GM18517 (cell line): ENCODE measurements around the gene PELO.
A peak's percentile ranks its signal among the peaks of the same experiment; 100 is the strongest.
"Not testable (repeated sequence)": the region's sequence is repeated elsewhere in the genome, so short reads cannot be mapped to it uniquely, and the experiment has no call there.

ENCODE experiments used
- ATAC-seq: cut with Tn5 transposase; IDR thresholded peaks from one replicate; pipeline ENCODE4 v1.9.1; 2021; ENCODE audit warnings: mild to moderate bottlenecking, moderate library complexity; ENCODE audit not compliant: unreplicated experiment

Gene PELO

DNA sequence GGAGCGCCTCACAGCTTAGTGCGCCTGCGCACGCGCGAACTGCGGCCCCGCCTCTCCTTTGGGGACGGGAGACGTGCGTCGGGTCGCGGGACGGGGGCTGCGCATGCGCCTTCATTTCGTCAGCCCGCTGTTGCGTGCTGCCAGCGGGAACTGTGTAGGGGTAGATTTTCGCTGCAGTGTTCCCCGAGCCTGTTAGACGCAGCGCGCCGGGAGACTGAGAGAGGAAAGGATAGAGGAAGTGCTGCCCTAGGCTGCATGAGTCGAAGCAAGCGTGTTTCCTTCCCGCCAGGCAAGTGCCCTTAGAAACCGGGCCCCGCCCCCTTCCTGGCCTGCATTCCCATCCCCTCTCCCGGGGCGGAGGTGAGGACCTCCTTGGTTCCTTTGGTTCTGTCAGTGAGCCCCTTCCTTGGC, 12.3 kb downstream of the PELO start:
- peak; percentile 83 for ATAC-seq

DNA sequence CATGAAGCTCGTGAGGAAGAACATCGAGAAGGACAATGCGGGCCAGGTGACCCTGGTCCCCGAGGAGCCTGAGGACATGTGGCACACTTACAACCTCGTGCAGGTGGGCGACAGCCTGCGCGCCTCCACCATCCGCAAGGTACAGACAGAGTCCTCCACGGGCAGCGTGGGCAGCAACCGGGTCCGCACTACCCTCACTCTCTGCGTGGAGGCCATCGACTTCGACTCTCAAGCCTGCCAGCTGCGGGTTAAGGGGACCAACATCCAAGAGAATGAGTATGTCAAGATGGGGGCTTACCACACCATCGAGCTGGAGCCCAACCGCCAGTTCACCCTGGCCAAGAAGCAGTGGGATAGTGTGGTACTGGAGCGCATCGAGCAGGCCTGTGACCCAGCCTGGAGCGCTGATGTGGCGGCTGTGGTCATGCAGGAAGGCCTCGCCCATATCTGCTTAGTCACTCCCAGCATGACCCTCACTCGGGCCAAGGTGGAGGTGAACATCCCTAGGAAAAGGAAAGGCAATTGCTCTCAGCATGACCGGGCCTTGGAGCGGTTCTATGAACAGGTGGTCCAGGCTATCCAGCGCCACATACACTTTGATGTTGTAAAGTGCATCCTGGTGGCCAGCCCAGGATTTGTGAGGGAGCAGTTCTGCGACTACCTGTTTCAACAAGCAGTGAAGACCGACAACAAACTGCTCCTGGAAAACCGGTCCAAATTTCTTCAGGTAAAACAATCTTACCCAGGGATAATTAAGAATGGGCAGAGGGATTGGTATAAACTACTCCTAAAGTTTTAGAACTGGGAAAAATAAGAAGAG, 12.9 kb downstream of the PELO start:
- ATAC-seq, result peak; percentile 34

DNA sequence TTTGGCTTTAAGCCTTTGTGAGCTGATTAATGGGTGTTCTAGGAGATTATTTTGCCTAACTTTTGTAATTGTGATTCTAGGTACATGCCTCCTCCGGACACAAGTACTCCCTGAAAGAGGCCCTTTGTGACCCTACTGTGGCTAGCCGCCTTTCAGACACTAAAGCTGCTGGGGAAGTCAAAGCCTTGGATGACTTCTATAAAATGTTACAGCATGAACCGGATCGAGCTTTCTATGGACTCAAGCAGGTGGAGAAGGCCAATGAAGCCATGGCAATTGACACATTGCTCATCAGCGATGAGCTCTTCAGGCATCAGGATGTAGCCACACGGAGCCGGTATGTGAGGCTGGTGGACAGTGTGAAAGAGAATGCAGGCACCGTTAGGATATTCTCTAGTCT, 13.6 kb downstream of the PELO start:
- ATAC-seq, result no peak

DNA sequence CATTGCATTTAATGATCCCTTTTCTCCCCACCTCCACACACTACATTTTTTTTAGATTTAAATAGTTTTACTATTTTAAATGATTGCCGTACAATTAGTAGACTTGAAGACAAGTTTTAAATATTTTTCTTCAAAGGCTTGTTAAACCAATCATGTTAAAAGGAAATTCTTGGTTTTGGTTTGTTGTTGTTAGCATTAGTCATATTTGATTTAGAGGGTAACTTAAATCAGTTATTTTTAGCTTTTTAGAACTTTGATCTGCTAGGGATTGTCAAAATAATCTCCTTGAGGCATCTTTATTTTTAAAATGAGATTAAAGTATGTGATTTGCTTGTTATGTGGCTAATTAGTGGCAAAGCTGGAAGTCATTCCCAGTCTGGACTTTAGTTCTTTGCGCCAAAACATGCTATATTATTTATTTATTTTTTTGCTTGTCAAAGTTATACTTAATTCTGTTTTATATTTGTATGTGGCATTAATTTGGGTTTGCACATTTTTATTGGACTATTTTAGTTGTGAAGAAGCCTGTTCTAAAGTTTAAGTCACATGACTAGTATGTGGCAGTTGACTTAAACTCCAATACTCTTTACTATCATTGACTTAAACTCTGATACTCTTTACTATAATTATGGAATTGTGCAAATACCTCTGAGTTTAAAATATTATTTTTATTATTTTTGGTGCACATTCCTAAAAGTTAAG, 14.7 kb downstream of the PELO start:
- ATAC-seq, result no peak

DNA sequence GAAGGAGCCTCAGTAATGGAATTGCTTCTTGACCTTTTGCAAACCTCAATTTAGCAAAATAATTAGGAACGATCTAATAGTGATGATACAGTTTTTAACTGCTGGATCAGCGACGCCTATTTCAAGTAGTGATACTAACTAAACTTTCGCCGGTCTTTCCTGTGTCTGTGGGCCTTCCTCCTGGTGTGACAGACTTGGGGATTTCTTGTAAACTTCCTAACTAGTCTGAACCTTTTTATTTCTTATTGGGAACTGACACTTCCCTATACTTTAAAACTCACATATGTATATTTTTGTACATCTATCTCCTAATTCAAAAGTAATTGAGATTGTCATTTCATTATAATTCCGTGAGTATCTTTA, 15.2 kb downstream of the PELO start:
- ATAC-seq, result no peak

DNA sequence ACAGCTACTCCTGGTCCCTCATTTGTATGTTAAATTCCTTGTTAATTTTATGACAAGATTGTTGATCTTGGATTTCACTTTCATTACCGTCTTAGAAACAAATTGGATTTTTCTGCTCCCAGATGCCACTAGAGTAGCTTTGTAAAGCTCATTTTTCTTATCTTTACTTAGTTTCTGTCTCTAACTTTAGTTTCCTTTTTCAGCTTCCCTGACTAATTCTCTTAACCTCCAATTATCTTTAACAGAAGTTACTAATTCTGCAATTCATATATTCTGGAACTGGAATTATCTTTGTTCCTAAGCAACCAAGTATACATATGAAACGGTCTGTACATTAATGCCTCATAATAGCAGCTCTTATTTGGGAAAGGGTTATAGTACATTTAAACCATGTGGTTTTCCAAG, 16.7 kb downstream of the PELO start:
- ATAC-seq, result no peak

DNA sequence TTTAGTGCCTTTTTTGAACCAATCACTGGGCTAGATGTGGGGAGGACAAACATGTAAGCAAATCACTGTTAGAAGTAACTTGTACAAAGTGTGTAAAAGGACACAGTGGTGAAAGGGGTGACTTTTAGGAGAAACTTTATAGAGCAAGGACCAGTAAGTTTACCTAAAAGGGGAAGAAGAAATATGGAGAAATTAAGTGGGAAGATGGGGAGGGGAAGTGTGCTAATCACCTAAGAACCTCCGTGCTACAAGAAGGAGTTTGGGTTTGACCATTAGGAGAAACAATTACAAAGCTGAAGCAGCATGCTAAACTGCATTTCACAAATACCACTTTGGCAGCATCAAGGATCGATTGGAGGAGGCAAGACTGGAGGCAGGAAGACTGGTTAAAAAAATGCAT, 17.3 kb downstream of the PELO start:
- ATAC-seq, result no peak

DNA sequence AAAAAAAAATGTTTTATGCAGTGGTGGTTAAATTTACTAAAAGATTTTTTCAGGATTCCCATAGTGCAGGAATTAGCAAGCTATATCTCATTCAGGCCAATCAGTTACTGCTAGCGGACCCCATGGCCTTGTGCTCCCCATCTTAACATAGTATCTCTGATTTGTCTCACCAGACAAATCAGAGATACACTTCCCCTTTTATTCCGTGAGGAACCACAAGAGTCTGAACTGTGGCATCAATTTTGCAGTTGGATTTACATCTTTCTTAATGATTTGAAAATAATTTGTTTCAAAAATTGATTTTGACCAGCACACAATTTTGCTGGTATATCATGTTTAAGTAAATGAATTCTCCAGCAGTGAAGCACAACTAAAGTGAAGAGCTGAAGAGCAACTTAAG, 17.9 kb downstream of the PELO start:
- no peak for ATAC-seq

DNA sequence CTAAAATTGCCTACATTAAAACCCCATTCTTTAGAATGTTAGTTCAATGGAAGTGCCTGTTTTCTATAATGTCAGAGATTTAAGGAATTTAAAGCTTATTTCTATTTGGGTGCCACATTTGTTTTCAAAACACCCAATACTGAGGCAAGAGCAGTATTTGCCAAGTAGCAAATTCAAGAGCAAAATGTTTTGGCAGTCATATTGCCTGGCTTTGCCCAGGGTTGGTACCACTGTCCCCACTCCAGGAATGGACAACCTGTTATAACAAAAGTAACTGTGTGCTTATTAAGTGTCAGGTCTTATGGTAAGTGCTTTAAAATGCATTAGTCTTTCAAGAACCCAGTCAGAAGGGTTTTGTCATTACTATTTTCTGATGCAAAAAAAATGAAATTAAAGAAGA, 19.3 kb downstream of the PELO start:
- ATAC-seq, result no peak

DNA sequence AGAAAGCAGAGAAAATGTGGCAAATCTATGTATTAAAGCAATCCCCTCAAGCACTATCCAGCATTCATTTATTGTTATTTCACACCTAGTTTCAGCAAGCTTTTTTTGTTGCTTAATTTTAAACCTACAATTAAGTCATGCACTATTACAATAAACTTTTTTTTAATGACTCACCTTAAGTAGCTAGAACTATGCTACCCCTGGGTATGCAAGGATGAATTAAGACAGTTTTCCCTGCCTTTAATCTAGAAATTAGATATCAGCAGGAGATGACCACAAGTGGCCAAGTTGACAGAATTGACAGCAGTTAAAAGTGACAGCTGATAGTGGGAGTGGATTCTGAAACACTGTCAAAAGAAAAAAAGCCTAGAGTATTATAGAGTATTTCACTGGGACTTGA, 20.0 kb downstream of the PELO start:
- ATAC-seq, result no peak

DNA sequence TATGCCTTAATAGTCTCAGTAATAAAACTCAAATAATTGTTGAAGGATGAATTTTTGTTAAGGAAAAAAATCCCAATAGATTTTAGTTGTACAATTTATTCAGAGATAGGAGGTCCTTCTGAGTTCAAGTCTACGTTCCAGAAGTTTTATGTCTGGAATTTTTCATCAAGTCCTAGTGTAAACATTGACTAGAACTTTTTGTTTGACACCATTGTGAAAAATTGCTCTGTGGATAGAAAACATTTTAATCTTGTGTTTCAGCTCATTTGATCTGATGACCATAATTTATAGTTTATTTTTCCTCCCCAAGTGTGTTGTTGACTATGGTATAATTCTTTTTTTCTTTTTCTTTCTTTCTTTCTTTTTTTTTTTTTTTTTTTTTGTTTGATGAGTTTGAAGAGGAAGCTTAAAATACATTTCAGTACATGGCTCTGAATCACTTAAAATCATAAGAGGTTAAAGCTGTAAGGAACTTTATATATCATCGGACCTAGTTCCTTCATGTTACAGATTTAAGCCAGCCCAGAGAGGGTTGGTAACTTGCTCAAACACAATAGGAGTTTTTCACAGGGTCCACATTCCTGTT, 20.7 kb downstream of the PELO start:
- no peak for ATAC-seq

DNA sequence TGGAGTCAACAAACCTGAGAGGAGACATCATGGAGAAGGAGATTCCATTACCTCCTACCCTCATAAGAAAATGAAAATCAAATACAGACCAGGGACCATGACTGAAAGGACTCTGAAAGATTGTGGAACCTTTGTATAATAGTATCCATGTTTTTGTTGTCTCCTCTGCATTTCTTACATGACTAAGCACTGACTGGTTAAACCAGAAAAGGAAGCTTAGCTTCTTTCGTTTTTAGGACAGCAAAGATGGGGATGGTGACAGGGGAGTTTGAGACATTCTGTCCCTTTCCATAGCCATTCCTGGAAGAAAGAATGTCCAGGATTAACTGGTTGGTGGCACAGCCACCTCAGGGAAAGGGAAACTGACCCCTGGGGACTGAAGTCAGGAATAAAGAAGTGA, 22.2 kb downstream of the PELO start:
- no peak for ATAC-seq

DNA sequence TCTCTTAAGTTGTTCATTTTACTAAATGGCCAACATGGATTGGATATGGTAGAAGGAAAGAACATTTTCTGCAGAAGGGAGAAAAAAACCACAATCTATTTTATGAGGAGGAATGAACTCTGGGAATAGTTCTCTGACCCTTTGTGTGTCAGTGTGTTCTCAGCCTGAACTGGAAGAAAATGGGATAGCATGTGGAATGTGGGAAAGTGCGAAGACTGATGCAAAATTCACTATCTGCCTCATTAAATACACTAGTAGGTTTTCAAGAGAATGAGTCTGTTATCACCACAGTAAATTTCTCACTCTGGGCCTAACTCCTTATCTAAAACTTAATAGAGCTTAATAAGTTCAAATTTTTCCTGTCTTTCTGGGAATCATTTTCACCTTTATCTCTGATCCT, 22.7 kb downstream of the PELO start:
- ATAC-seq, result no peak

DNA sequence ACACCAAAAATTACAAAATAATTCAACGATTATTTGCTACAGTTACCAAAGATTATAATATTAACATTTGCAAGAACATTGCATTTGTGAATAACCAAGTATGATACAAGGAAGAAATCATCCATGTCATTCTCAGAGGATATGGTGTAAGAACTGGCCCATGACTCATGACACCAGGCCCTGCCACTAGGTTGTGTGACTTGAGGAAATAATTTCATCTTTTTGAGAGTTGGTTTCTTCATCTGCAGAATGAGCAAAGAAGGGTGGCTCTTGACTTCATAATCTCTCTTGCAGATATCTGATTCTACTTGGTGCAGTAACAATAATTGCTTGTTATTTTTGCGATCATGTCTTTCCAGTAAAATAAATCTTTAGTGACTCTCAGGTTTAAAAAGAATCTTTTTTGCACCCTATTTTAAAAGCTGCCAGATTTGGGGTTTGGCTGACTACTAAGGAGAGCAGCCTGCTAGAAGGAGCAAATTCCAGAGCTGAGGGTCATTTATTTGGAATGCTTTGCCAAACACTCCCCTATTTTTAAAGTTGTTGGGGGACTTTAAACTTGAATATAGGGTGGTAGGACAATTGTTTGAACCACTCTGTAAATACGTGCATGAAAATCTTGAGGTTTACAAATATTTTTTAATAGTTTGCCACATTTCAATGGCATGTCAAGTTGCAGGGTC, 23.5 kb downstream of the PELO start:
- no peak for ATAC-seq

DNA sequence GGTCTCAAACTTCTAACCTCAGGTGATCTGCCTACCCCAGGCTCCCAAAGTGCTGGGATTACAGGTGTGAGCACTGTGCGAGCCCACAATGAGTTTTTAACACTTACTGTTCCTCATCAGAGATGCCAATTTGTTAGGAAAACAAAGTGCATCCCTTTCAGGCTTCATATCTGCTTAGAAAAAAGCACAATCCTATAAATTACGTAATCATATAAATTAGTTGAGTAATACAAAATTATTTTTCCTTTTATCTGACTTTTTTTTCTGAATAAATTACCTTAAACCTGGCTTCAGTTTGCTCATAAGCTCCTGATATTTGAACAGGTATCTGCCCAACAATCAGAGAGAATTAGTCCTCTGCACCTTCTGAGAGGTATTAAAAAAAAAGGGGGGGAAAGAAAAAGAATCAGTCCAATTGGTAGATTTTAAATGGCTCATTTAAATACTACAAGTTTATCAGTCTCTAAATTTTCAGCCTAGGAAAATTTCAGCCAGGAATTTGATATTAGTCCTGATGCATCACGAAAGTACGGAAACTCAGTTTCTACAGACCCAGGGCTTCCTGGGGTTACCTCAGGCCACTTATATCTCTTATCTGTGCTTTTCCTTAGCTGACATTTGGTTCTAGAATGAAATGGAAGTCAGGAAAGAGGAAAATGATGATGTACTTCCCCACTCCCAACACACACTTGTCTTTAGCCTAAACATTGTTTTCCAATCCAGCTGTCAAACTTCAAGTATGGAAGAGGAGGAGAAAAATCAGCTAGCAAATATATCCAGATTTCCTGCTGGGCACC, 26.8 kb downstream of the PELO start:
- ATAC-seq, result no peak

DNA sequence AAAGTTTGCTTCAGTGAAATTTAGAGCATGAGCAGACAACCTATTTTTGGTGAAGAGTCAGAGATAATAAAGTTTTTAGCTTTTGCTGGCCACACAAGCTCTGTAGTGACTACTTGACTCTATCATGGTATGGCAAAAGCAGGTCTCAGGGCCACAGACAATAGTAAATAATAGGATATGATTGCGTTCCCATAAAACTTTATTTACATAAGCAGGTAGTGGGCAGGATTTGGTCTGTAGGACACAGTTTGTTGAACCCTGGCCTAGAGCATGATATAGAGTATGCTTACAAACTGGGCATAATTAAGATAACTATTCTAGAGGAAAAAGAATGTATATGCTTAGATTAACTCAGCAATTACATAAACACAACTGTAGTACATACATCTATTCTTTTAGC, 30.1 kb downstream of the PELO start:
- ATAC-seq, result no peak

DNA sequence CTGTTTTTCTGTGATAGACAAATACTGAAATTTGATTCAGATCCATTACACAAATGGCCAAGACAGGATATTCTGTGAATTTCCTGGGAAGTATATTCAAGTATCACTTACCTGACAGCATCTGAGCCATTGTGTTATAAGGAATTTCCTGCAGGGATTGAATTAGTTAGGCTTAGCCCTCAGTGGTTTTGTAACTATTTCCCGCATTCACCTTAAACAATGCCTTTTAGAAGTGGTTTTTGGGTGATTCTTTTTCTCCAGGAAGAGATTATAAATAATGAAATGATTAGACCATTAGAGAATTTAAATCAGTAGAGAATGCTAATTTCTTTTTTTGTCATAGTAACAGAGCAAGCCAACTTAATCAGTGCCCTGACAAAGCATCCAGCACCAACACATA, 30.6 kb downstream of the PELO start:
- no peak for ATAC-seq

DNA sequence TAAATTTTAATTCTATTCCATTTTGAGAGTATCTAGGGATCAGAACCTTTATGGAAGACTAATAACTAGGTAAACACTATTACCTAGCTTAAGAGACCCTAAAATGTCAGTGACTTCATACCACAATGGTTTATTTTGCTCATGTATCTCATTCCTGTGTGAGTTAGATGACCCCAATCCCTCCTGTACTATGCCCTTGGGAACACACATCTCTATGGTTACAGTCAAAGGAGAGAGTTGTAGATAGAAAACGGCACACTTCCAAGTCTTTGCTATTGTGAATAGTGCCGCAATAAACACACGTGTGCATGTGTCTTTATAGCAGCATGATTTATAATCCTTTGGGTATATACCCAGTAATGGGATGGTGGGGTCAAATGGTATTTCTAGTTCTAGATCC, 31.1 kb downstream of the PELO start:
- not testable (repeated sequence) for ATAC-seq

DNA sequence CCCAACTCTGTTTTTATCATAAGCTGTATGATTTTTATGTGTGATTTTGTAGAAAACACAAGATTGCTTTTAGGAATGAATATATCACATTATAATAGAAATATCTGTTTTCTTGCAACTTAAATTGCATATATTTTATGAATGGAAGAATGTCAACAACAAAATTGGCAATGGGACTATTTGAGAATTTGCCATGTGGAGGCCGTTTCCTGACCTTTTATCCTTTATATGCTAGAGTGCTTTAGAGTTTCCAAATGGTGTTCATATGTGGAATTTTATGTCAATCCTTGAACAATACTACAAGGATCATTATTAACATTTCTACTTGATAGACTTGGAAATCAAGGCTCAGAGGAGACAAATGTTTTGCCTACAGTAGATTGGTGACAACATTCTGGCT, 34.2 kb downstream of the PELO start:
- no peak for ATAC-seq

DNA sequence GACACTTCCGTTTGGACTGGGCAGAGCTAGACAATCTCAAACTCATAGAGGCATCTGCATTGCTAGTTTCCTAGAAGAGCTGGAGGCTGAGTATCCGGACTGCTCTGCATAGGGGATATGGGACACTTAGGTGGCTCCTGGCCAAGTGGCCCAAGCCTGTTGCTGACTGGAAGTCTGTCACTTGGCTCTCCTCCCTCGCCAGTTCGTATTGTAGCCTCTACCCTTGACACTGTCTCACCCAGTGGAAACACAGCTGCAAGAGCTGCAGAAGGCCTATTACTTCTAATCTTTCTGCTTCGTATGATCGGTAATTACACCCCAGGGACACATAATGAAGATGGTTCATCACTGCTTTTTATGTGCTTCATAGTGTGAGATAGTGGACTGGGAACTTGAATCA, 34.7 kb downstream of the PELO start:
- ATAC-seq, result no peak

DNA sequence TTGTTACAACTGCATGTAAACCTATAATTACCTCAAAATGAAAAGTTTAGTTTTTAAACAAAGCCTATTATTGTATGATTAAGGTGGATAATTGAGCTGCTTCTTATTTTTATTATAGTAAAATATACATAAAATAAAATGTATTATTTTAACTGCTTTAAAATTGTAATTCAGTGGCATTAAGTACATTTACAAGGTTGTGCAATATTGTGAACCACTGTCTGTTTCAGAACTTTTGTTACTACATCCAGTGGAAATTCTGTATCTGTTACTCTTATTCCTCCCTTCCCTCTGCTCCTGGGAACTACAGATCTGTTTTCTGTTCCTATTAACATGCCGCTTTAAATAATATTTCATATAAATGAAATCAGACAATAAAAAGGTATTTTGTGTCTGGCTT, 37.1 kb downstream of the PELO start:
- ATAC-seq, result no peak
